ENCODE results near the gene RBM15. TPM values are rescaled to one million over a fixed set of nuclear protein-coding genes. Genes with fewer than 3 reads are reported as not detected.

RBM15 gene, protein sequence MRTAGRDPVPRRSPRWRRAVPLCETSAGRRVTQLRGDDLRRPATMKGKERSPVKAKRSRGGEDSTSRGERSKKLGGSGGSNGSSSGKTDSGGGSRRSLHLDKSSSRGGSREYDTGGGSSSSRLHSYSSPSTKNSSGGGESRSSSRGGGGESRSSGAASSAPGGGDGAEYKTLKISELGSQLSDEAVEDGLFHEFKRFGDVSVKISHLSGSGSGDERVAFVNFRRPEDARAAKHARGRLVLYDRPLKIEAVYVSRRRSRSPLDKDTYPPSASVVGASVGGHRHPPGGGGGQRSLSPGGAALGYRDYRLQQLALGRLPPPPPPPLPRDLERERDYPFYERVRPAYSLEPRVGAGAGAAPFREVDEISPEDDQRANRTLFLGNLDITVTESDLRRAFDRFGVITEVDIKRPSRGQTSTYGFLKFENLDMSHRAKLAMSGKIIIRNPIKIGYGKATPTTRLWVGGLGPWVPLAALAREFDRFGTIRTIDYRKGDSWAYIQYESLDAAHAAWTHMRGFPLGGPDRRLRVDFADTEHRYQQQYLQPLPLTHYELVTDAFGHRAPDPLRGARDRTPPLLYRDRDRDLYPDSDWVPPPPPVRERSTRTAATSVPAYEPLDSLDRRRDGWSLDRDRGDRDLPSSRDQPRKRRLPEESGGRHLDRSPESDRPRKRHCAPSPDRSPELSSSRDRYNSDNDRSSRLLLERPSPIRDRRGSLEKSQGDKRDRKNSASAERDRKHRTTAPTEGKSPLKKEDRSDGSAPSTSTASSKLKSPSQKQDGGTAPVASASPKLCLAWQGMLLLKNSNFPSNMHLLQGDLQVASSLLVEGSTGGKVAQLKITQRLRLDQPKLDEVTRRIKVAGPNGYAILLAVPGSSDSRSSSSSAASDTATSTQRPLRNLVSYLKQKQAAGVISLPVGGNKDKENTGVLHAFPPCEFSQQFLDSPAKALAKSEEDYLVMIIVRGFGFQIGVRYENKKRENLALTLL
- 68.3 and 84.0 TPM in 2 replicates for total RNA-seq (2014; rRNA removed; shearing (Covaris generic))
- polyA plus RNA-seq (2016; fragmentation: Nextera tagmentation; extraction: Ambion mirVana): 20.6 and 20.8 TPM in 2 replicates
- long read RNA-seq, full-length matches to known transcripts: 5 of 5 reads
- long read RNA-seq, partial matches to known transcripts: 0 of 5 reads
- long read RNA-seq, other reads (novel, unspliced or antisense): 0 of 5 reads

DNA sequence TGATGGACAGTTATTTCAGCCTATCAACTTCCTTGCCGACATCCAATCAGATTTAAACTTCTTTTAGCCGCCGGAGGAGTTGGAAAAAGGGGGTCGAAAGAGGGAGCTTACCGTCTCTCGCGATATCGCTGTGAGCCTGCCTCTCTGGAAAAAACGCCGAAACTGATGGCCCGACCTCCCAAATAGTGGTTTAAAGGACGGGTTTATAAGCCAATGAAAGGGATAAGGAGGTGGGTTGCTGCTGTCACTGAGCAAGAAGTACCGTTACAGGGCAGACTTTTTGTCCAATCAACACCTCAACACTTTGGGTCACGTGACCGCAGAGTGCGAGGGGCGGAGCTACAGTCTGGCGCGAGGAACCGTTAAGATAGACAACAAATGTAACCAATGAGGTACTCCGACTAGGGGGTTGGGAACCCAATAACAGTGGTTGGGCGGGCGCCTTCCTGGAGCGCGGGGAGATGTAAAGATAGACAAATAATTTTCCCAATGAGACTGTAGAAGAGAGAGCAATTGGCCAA lies at the start of gene RBM15:
Gene RBM15, plus strand, starts transcription at position 492 of the 521 bp plus-strand sequence. Its CDS starts 29 bp downstream, at position 521.
- Histone ChIP-seq H3K27me3 (ENCODE audit: insufficient read depth) (no peaks in the 10 kb centered on the region), H3K4me3 (peak within 1 kb of the TSS; percentile 88), H3K9me2 (ENCODE audit: insufficient read depth) (no peaks in the 10 kb centered on the region), H4K20me1 (replicated peaks; ENCODE audit: insufficient read depth) (peaks cover 38% of the 10 kb centered on the region), H2AFZ (no peak within 1 kb of the TSS), H3K27ac (ENCODE audit: low read depth) (peak within 1 kb of the TSS; percentile 87), H3K4me1 (ENCODE audit: insufficient read depth) (peaks cover 34% of the 10 kb centered on the region), H3K36me3 (ENCODE audit: insufficient read depth) (no peaks in the 10 kb centered on the region; the same call in 1 of the 2 replicates), H3K79me2 (replicated peaks; ENCODE audit: insufficient read depth) (peaks cover 52% of the 10 kb centered on the region), H3K4me2 (peak within 1 kb of the TSS; percentile 89), H3F3A (replicated peaks; ENCODE audit: low read depth) (no peaks in the 10 kb centered on the region)
- TF ChIP-seq ZNF331 (CRISPR knock-in tag; IDR thresholded peaks at IDR 0.05; ENCODE audit: low read depth) (no peak), EZH2 (IDR thresholded peaks at IDR 0.05; ENCODE audit: low read depth, unreplicated experiment) (no peak)
- peaks cover 47% of the 10 kb centered on the region for H3K36me3 Mint-ChIP-seq (ENCODE audit: low read depth)
- H3K27ac Mint-ChIP-seq: 0 out of 2 replicates have a peak within 1 kb of the TSS, but pooled peaks have one; percentile 98
- H3K4me3 Mint-ChIP-seq: no peak within 1 kb of the TSS
- peaks cover 10% of the 10 kb centered on the region for H3K27me3 Mint-ChIP-seq (ENCODE audit: insufficient read depth, low read depth, poor library complexity)
- peaks cover 5% of the 10 kb centered on the region; the same call in 2 of the 3 replicates for H3K9me3 Mint-ChIP-seq
- peaks cover 40% of the 10 kb centered on the region for H3K4me1 Mint-ChIP-seq
- ATAC-seq (peak; percentile 81), DNase-seq (ENCODE audit: low spot score) (peak; percentile 100)

GRCh38 chr1:110291241-110292030 lies 47.7 kb upstream of the RBM15 start:
- Histone ChIP-seq H3K9me2 (ENCODE audit: insufficient read depth) (no peaks in the 10 kb centered on the region), H3F3A (replicated peaks; ENCODE audit: low read depth) (no peaks in the 10 kb centered on the region), H3K4me2 (no peak overlapping the region), H3K27ac (ENCODE audit: low read depth) (no peak overlapping the region), H2AFZ (no peak overlapping the region), H3K4me3 (no peak overlapping the region), H3K27me3 (ENCODE audit: insufficient read depth) (no peaks in the 10 kb centered on the region), H3K36me3 (ENCODE audit: insufficient read depth) (no peaks in the 10 kb centered on the region), H3K4me1 (ENCODE audit: insufficient read depth) (0 out of 2 replicates have a peak, but pooled peaks cover 3% of the 10 kb centered on the region), H3K79me2 (replicated peaks; ENCODE audit: insufficient read depth) (no peaks in the 10 kb centered on the region), H4K20me1 (replicated peaks; ENCODE audit: insufficient read depth) (no peaks in the 10 kb centered on the region)
- Mint-ChIP-seq H3K27me3 (ENCODE audit: insufficient read depth, low read depth, poor library complexity) (peaks cover 3% of the 10 kb centered on the region), H3K4me1 (peaks cover 16% of the 10 kb centered on the region), H3K27ac (no peak overlapping the region), H3K4me3 (no peak overlapping the region), H3K36me3 (ENCODE audit: low read depth) (no peaks in the 10 kb centered on the region), H3K9me3 (no peaks in the 10 kb centered on the region)
- ATAC-seq: no peak
- no peak for DNase-seq (ENCODE audit: low spot score)
- TF ChIP-seq, protein P1, sequence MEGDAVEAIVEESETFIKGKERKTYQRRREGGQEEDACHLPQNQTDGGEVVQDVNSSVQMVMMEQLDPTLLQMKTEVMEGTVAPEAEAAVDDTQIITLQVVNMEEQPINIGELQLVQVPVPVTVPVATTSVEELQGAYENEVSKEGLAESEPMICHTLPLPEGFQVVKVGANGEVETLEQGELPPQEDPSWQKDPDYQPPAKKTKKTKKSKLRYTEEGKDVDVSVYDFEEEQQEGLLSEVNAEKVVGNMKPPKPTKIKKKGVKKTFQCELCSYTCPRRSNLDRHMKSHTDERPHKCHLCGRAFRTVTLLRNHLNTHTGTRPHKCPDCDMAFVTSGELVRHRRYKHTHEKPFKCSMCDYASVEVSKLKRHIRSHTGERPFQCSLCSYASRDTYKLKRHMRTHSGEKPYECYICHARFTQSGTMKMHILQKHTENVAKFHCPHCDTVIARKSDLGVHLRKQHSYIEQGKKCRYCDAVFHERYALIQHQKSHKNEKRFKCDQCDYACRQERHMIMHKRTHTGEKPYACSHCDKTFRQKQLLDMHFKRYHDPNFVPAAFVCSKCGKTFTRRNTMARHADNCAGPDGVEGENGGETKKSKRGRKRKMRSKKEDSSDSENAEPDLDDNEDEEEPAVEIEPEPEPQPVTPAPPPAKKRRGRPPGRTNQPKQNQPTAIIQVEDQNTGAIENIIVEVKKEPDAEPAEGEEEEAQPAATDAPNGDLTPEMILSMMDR (conservative IDR thresholded peaks at IDR 0.05; ENCODE audit: low read depth in 2 of 2): no peak
- TF ChIP-seq, protein P2, sequence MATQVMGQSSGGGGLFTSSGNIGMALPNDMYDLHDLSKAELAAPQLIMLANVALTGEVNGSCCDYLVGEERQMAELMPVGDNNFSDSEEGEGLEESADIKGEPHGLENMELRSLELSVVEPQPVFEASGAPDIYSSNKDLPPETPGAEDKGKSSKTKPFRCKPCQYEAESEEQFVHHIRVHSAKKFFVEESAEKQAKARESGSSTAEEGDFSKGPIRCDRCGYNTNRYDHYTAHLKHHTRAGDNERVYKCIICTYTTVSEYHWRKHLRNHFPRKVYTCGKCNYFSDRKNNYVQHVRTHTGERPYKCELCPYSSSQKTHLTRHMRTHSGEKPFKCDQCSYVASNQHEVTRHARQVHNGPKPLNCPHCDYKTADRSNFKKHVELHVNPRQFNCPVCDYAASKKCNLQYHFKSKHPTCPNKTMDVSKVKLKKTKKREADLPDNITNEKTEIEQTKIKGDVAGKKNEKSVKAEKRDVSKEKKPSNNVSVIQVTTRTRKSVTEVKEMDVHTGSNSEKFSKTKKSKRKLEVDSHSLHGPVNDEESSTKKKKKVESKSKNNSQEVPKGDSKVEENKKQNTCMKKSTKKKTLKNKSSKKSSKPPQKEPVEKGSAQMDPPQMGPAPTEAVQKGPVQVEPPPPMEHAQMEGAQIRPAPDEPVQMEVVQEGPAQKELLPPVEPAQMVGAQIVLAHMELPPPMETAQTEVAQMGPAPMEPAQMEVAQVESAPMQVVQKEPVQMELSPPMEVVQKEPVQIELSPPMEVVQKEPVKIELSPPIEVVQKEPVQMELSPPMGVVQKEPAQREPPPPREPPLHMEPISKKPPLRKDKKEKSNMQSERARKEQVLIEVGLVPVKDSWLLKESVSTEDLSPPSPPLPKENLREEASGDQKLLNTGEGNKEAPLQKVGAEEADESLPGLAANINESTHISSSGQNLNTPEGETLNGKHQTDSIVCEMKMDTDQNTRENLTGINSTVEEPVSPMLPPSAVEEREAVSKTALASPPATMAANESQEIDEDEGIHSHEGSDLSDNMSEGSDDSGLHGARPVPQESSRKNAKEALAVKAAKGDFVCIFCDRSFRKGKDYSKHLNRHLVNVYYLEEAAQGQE (IDR thresholded peaks at IDR 0.05; ENCODE audit: unreplicated experiment): no peak
- TF ChIP-seq JUNB (IDR thresholded peaks at IDR 0.05; ENCODE audit: unreplicated experiment): no peak
- TF ChIP-seq EZH2 (IDR thresholded peaks at IDR 0.05; ENCODE audit: low read depth, unreplicated experiment): no peak
- no peak for TF ChIP-seq NANOG (IDR thresholded peaks at IDR 0.05; ENCODE audit: borderline replicate concordance)
- TF ChIP-seq ETS1 (IDR thresholded peaks at IDR 0.05): no peak
- TF ChIP-seq ZNF114 (CRISPR knock-in tag; IDR thresholded peaks at IDR 0.05): no peak
- no peak for TF ChIP-seq CREB1 (CRISPR knock-in tag; IDR thresholded peaks at IDR 0.05; ENCODE audit: low read depth)
- no peak for TF ChIP-seq POLR2AphosphoS5 (IDR thresholded peaks at IDR 0.05; ENCODE audit: low read depth)
- TF ChIP-seq ZNF331 (CRISPR knock-in tag; IDR thresholded peaks at IDR 0.05; ENCODE audit: low read depth): no peak
